H1 (cell line): ENCODE results near the gene EPN2. TPM values are rescaled to one million over a fixed set of nuclear protein-coding genes. Genes with fewer than 3 reads are reported as not detected.

ENCODE experiments used
- CTCF ChIA-PET: fragments of 300-600 bp; sonication (Branson Sonifier 250); formaldehyde crosslinking; loops from one replicate; lab custom pipeline; 2021; ENCODE audit not compliant: partially characterized antibody; lab: Charles Lee
- POLR2A ChIA-PET: fragments of 300-600 bp; sonication (Branson Sonifier 250); formaldehyde crosslinking; loops from one replicate; lab custom pipeline; 2021; ENCODE audit warnings: inconsistent platforms; ENCODE audit not compliant: partially characterized antibody; lab: Charles Lee
- DNase-seq, 2 experiments: peaks; one replicate each; pipeline versions ENCODE4 v3.0.0 to v3.0.0-alpha.2; 2010 to 2022; ENCODE audit warnings: low spot score in 2 of 2, low read depth in 1 of 2, mixed read lengths in 1 of 2
- FAIRE-seq: peaks from 2 replicates; lab custom pipeline; 2011; peaks lifted over from hg19 to GRCh38; lab: Jason Lieb, UNC
- H2AFZ ChIP-seq: 2 replicates; pipeline ENCODE4 v1.8.1; 2012; ENCODE audit warnings: low read length, inconsistent platforms
- H2AK5ac ChIP-seq: 2 replicates; pipeline ENCODE4 v1.6.1; 2013; ENCODE audit warnings: low read depth, low read length
- H2BK120ac ChIP-seq: replicated peaks from 2 replicates; pipeline ENCODE3; 2013; ENCODE audit warnings: low read depth, low read length, inconsistent platforms
- H2BK12ac ChIP-seq: 2 replicates; pipeline ENCODE4 v1.6.1; 2013; ENCODE audit warnings: low read depth, low read length
- H2BK15ac ChIP-seq: 2 replicates; pipeline ENCODE4 v1.6.1; 2013; ENCODE audit warnings: low read length
- H2BK20ac ChIP-seq: 2 replicates; pipeline ENCODE4 v1.6.1; 2013; ENCODE audit warnings: low read length
- H2BK5ac ChIP-seq: 2 replicates; pipeline ENCODE4 v1.6.1; 2013; ENCODE audit warnings: low read depth, low read length
- H3K14ac ChIP-seq: 2 replicates; pipeline ENCODE4 v1.6.1; 2013; ENCODE audit warnings: inconsistent platforms; ENCODE audit not compliant: insufficient read length
- H3K18ac ChIP-seq: 2 replicates; pipeline ENCODE4 v1.6.1; 2013; ENCODE audit warnings: low read length; ENCODE audit errors: extremely low read depth
- H3K23ac ChIP-seq: 2 replicates; pipeline ENCODE4 v1.6.1; 2013; ENCODE audit warnings: inconsistent platforms; ENCODE audit not compliant: insufficient read length
- H3K23me2 ChIP-seq: 2 replicates; pipeline ENCODE4 v1.6.1; 2013; ENCODE audit warnings: low read depth, low read length
- H3K27ac ChIP-seq: 2 replicates; pipeline ENCODE4 v1.6.1; 2011; ENCODE audit warnings: low read depth, low read length, inconsistent platforms
- H3K27me3 ChIP-seq, 4 experiments: replicated peaks in 1 of 4; 1 replicate in 1 of 4; 2 replicates in 3 of 4; pipeline versions ENCODE4 v1.6.1 to v1.8.1; 2011 to 2013; ENCODE audit warnings: low read length in 3 of 4, mild to moderate bottlenecking in 3 of 4, inconsistent platforms in 2 of 4, mixed read lengths in 2 of 4, moderate library complexity in 1 of 4; ENCODE audit not compliant: control insufficient read depth in 3 of 4, insufficient read depth in 3 of 4; ENCODE audit errors: extremely low read depth in 1 of 4
- H3K36me3 ChIP-seq, 4 experiments: 2 replicates each; pipeline versions ENCODE4 v1.6.1 to v1.8.1; 2011 to 2013; ENCODE audit warnings: mild to moderate bottlenecking in 4 of 4, low read length in 3 of 4, moderate library complexity in 2 of 4, control low read depth in 1 of 4, inconsistent platforms in 1 of 4; ENCODE audit not compliant: insufficient read depth in 4 of 4, control insufficient read depth in 2 of 4
- H3K4ac ChIP-seq: replicated peaks from 2 replicates; pipeline ENCODE3; 2013; ENCODE audit warnings: low read length, low read depth, mixed read lengths, inconsistent platforms; ENCODE audit not compliant: insufficient read length
- H3K4me1 ChIP-seq, 4 experiments: replicated peaks in 1 of 4; 1 replicate in 1 of 4; 2 replicates in 3 of 4; pipeline versions ENCODE4 v1.6.1 to v1.8.1; 2011 to 2013; ENCODE audit warnings: low read length in 3 of 4, inconsistent platforms in 2 of 4, mixed read lengths in 1 of 4; ENCODE audit not compliant: insufficient read depth in 4 of 4, control insufficient read depth in 3 of 4
- H3K4me2 ChIP-seq, 2 experiments: 2 replicates each; pipeline versions ENCODE4 v1.6.1 to v1.8.1; 2011 to 2013; ENCODE audit warnings: low read depth in 2 of 2, low read length in 2 of 2, control low read depth in 1 of 2, inconsistent platforms in 1 of 2, mild to moderate bottlenecking in 1 of 2; ENCODE audit not compliant: insufficient read depth in 1 of 2
- H3K4me3 ChIP-seq, 4 experiments: fragments of 200-600, 300-600 bp in 1 of 4; sonication (generic), shearing (Covaris generic), sonication (Bioruptor Twin) in 1 of 4; 2 replicates each; pipeline versions ENCODE4 v1.5.1 to v1.8.1; 2011 to 2016; ENCODE audit warnings: low read length in 4 of 4, low read depth in 3 of 4, control low read depth in 2 of 4, inconsistent platforms in 2 of 4, mild to moderate bottlenecking in 2 of 4, mixed read lengths in 1 of 4, moderate library complexity in 1 of 4; ENCODE audit not compliant: insufficient read depth in 2 of 4; ENCODE audit errors: extremely low read depth in 1 of 4
- H3K56ac ChIP-seq: replicated peaks from 2 replicates; pipeline ENCODE3; 2013; ENCODE audit warnings: low read depth, mild to moderate bottlenecking, mixed read lengths, low read length, inconsistent platforms; ENCODE audit not compliant: insufficient read length
- H3K79me1 ChIP-seq: 2 replicates; pipeline ENCODE4 v1.6.1; 2013; ENCODE audit warnings: low read depth, low read length, control low read depth
- H3K79me2 ChIP-seq, 2 experiments: 2 replicates each; pipeline versions ENCODE4 v1.6.1 to v1.8.1; 2012 to 2013; ENCODE audit warnings: low read length in 2 of 2, mild to moderate bottlenecking in 2 of 2, inconsistent platforms in 1 of 2; ENCODE audit not compliant: insufficient read depth in 2 of 2, control insufficient read depth in 1 of 2
- H3K9ac ChIP-seq, 4 experiments: replicated peaks in 1 of 4; 1 replicate in 1 of 4; 2 replicates in 3 of 4; pipeline versions ENCODE4 v1.6.1 to v1.8.1; 2011 to 2013; ENCODE audit warnings: low read depth in 3 of 4, low read length in 3 of 4, control low read depth in 2 of 4, mild to moderate bottlenecking in 2 of 4, moderate library complexity in 2 of 4, inconsistent platforms in 1 of 4; ENCODE audit errors: extremely low read depth in 1 of 4
- H3K9me3 ChIP-seq, 2 experiments: 2 replicates each; pipeline versions ENCODE4 v1.6.1 to v1.8.1; 2012 to 2013; ENCODE audit warnings: mild to moderate bottlenecking in 2 of 2, moderate library complexity in 2 of 2, control low read depth in 1 of 2, inconsistent platforms in 1 of 2, low read depth in 1 of 2, low read length in 1 of 2, mixed read lengths in 1 of 2; ENCODE audit not compliant: insufficient read depth in 2 of 2
- H4K20me1 ChIP-seq, 2 experiments: replicated peaks in 1 of 2; 2 replicates each; pipeline versions ENCODE3 to v1.8.1; 2011 to 2013; ENCODE audit warnings: inconsistent platforms in 2 of 2, low read length in 2 of 2, mild to moderate bottlenecking in 1 of 2; ENCODE audit not compliant: insufficient read depth in 2 of 2, control insufficient read depth in 1 of 2
- H4K5ac ChIP-seq: 2 replicates; pipeline ENCODE4 v1.6.1; 2013; ENCODE audit warnings: low read length, low read depth, mixed read lengths, inconsistent platforms; ENCODE audit not compliant: insufficient read length
- H4K8ac ChIP-seq: 2 replicates; pipeline ENCODE4 v1.8.0; 2013; ENCODE audit warnings: mild to moderate bottlenecking, moderate library complexity, low read length, inconsistent platforms; ENCODE audit not compliant: insufficient read depth; ENCODE audit errors: extremely low read depth
- H4K91ac ChIP-seq: replicated peaks from 2 replicates; pipeline ENCODE3; 2013; ENCODE audit warnings: low read length, mixed read lengths, inconsistent platforms; ENCODE audit not compliant: insufficient read length
- ASH2L ChIP-seq: fragments of 200-600, 300-600 bp; sonication (generic); IDR thresholded peaks from one replicate; pipeline ENCODE4 v1.7.1; 2017; ENCODE audit warnings: low read length
- BCL11A ChIP-seq, 2 experiments: IDR thresholded peaks; one replicate each; pipeline ENCODE4 v1.6.1; 2011; ENCODE audit warnings: low read depth in 2 of 2, low read length in 2 of 2, mild to moderate bottlenecking in 2 of 2
- FOSL1 ChIP-seq: IDR thresholded peaks from 2 replicates; pipeline ENCODE4 v1.6.1; 2011; ENCODE audit warnings: mild to moderate bottlenecking, low read depth, low read length, moderate library complexity; ENCODE audit not compliant: insufficient read depth
- HDAC2 ChIP-seq, 2 experiments: fragments of 300-600 bp in 1 of 2; sonication (generic) in 1 of 2; IDR thresholded peaks; 2 replicates each; pipeline ENCODE4 v1.6.1; 2011 to 2012; ENCODE audit warnings: low read depth in 2 of 2, low read length in 2 of 2, mild to moderate bottlenecking in 2 of 2, moderate library complexity in 2 of 2, borderline replicate concordance in 1 of 2, inconsistent platforms in 1 of 2
- MAFK ChIP-seq: IDR thresholded peaks from 2 replicates; pipeline ENCODE4 v1.6.1; 2012; ENCODE audit warnings: low read depth, mild to moderate bottlenecking, improper control_type of control experiment, low read length
- SP4 ChIP-seq: IDR thresholded peaks from 2 replicates; pipeline ENCODE4 v1.6.1; 2012; ENCODE audit warnings: low read length, inconsistent platforms
- TAF1 ChIP-seq: IDR thresholded peaks from 2 replicates; pipeline ENCODE4 v1.6.1; 2011; ENCODE audit warnings: mild to moderate bottlenecking, low read depth, low read length
- WGBS, 2 experiments: shearing (Covaris generic) in 1 of 2; methylation state at CpG; one replicate each; pipeline versions ENCODE4 v1.1.6 to v1.1.7; 2013 to 2015; ENCODE audit warnings: low lambda C conversion rate in 2 of 2, mixed read lengths in 2 of 2, inconsistent platforms in 1 of 2, low coverage in 1 of 2, missing lambda C conversion rate in 1 of 2; ENCODE audit not compliant: insufficient replicate concordance in 2 of 2, insufficient coverage in 1 of 2, insufficient read length in 1 of 2; ENCODE audit errors: extremely low coverage in 1 of 2, missing lambda C conversion rate in 1 of 2; 5-methylcytosine and 5-hydroxymethylcytosine counted together
- polyA plus RNA-seq, 7 experiments: library from polyadenylated mRNA; depleted of rRNA in 3 of 7; stranded (reverse) in 5 of 7; unstranded in 2 of 7; fragments of >200 nt in 5 of 7; fragments of 200-250 nt in 2 of 7; gene quantifications; 1 replicate in 5 of 7; 2 replicates in 1 of 7; 4 replicates in 1 of 7; pipeline versions ENCODE4 v1.2.1 to v1.2.3, GENCODE V29; 2011 to 2013; ENCODE audit warnings: missing spikeins in 2 of 7, mixed read lengths in 2 of 7
- total RNA-seq: library from RNA; stranded (reverse); fragmentation: NEBNext Ultra II Directional; extraction: Animal tissue kit (Norgen Biotek cat#: 25700); gene quantifications from 2 replicates; pipeline ENCODE4 v1.2.1, GENCODE V29; 2021
- TF ChIP-seq, protein P1 (sequence below): IDR thresholded peaks from 2 replicates; pipeline ENCODE4 v1.6.1; 2012; ENCODE audit warnings: low read length, inconsistent platforms
- TF ChIP-seq, protein P2 (sequence below): IDR thresholded peaks from 2 replicates; pipeline ENCODE4 v1.6.1; 2012; ENCODE audit warnings: inconsistent platforms

EPN2 gene
- total and polyA plus RNA-seq, 2 of the 8 experiments (the other 6 are each of a cell fraction or from before 2014, with no cell fraction given), result 28.7 to 55.8 TPM

DNA sequence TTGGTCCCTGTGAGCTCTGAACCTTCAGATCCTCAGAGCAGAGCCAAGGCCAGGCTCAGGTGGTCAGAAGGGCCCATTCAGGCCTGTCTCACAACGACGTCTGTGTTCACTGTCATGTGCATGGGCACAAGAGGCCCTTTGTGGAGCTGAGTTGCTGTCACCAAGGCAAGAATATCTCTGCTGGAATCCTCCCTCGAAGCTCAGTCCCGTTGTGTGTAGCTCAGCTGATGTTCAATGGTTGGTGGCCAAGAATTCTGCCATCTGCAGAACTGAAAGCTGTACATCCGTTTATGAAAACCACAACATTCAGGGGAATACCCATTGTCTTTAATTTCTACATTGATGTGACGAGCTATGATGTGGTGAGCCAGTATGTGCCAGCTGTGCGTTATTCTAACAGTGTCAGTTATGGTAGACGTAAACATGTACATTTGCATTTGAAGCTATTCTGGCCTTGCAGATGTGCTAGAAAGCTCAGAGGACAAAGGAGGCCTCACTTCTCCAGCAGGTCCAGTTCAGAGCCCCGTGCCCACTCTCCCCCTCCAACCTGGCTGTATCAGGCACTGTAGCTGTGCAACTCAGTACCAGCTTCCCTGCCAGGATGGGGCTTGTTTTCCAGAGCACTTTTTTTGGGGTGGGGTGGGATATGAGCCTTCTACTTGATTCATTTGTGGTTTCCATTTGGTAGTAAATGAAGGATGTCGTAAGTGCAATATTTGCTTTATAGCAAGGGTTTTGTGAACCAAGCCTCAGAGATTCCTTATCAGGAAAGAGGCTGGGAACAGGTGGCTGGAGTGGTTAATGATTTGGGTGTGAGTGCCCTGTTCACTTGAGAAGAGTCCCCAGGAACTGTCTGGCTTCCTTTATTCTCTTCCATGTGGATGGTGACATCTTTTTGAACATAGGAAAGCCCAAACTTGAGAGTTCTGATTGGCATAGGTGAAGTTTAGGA, 69.3 kb downstream of the EPN2 start:
- H3K23ac ChIP-seq, result no peak overlapping the region
- H2AFZ ChIP-seq, result no peak overlapping the region
- no peak overlapping the region for H2BK5ac ChIP-seq
- peaks cover 16% of the 10 kb centered on the region for H3K79me1 ChIP-seq
- no peak overlapping the region for H2BK120ac ChIP-seq
- DNase-seq, result no peak
- no peaks in the 10 kb centered on the region for H3K23me2 ChIP-seq
- H3K27ac ChIP-seq, result no peak overlapping the region
- FAIRE-seq, result no peak
- H3K14ac ChIP-seq, result no peak overlapping the region
- no peak overlapping the region for H2BK12ac ChIP-seq
- no peak overlapping the region for H4K91ac ChIP-seq
- 95% methylated on average over 10 of the region's 10 CpGs; no CpG with 5 or more reads in 1 of the 2 experiments for WGBS, 2 experiments
- H4K8ac ChIP-seq, result no peak overlapping the region
- H4K20me1 ChIP-seq, result peaks cover 6 to 27% of the 10 kb centered on the region in 2 experiments
- no peak overlapping the region for H3K18ac ChIP-seq
- H3K27me3 ChIP-seq, result no peaks in the 10 kb centered on the region
- H2BK15ac ChIP-seq, result no peak overlapping the region
- no peak overlapping the region for H3K4me2 ChIP-seq
- POLR2A ChIA-PET, result interaction anchor here (0.7 to 1.7 kb wide), 4 partner anchors 11 to 57 kb away, joined by 3 read pairs; partner anchors contain the start of gene B9D1
- no peak overlapping the region for H2BK20ac ChIP-seq
- H3K79me2 ChIP-seq, result no peaks in the 10 kb centered on the region
- H3K4me3 ChIP-seq, result no peak overlapping the region
- H4K5ac ChIP-seq, result no peak overlapping the region
- peaks cover 0 to 4% (median 0%) of the 10 kb centered on the region in 4 experiments; a peak in 2 of 7 replicates for H3K4me1 ChIP-seq
- no peak overlapping the region for H3K4ac ChIP-seq
- CTCF ChIA-PET, result interaction anchor here (0.6 to 3.1 kb wide), 10 partner anchors 10 to 343 kb away, joined by 3 to 15 read pairs (median 4); no protein-coding TSS in a partner anchor
- no peak overlapping the region for H2AK5ac ChIP-seq
- H3K56ac ChIP-seq, result no peak overlapping the region
- H3K36me3 ChIP-seq, result peaks cover 0 to 3% (median 0%) of the 10 kb centered on the region in 4 experiments; a peak in 4 of 8 replicates
- H3K9me3 ChIP-seq, result no peaks in the 10 kb centered on the region
- H3K9ac ChIP-seq, result no peak overlapping the region
- TF ChIP-seq TAF1, result no peak
- TF ChIP-seq HDAC2 (IDR thresholded peaks at IDR 0.05; ENCODE audit: borderline replicate concordance in 1 of 2, low read depth in 2 of 2, low read length in 2 of 2), result no peak
- no peak for TF ChIP-seq ASH2L
- TF ChIP-seq SP4, result no peak
- no peak for TF ChIP-seq BCL11A (IDR thresholded peaks at IDR 0.05; ENCODE audit: low read depth in 2 of 2, low read length in 2 of 2)
- TF ChIP-seq, protein P1, sequence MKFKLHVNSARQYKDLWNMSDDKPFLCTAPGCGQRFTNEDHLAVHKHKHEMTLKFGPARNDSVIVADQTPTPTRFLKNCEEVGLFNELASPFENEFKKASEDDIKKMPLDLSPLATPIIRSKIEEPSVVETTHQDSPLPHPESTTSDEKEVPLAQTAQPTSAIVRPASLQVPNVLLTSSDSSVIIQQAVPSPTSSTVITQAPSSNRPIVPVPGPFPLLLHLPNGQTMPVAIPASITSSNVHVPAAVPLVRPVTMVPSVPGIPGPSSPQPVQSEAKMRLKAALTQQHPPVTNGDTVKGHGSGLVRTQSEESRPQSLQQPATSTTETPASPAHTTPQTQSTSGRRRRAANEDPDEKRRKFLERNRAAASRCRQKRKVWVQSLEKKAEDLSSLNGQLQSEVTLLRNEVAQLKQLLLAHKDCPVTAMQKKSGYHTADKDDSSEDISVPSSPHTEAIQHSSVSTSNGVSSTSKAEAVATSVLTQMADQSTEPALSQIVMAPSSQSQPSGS, result no peak
- TF ChIP-seq FOSL1, result no peak
- no peak for TF ChIP-seq MAFK
- TF ChIP-seq, protein P2, sequence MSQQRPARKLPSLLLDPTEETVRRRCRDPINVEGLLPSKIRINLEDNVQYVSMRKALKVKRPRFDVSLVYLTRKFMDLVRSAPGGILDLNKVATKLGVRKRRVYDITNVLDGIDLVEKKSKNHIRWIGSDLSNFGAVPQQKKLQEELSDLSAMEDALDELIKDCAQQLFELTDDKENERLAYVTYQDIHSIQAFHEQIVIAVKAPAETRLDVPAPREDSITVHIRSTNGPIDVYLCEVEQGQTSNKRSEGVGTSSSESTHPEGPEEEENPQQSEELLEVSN, result no peak
